HG03439 (cell line): Measurements from ENCODE around the gene FHIT.
"Not testable (repeated sequence)": the region's sequence is repeated elsewhere in the genome, so short reads cannot be mapped to it uniquely, and the experiment has no call there.

ENCODE experiments used
- ATAC-seq: cut with Tn5 transposase; IDR thresholded peaks from one replicate; pipeline ENCODE4 v1.9.1; 2021; ENCODE audit warnings: mild to moderate bottlenecking, moderate library complexity; ENCODE audit not compliant: unreplicated experiment

FHIT gene

GRCh38 chr3:60742606-60743145, 508.6 kb downstream of the FHIT start:
- no peak for ATAC-seq

- ATAC-seq = no peak
Measured at GRCh38 chr3:60737633-60738399, 513.4 kb downstream of the FHIT start.

- ATAC-seq = no peak
Measured at GRCh38 chr3:60730371-60730770, 520.9 kb downstream of the FHIT start.

GRCh38 chr3:60729056-60729455, 522.2 kb downstream of the FHIT start:
- no peak for ATAC-seq

- no peak for ATAC-seq
Measured at GRCh38 chr3:60728006-60728405, 523.2 kb downstream of the FHIT start.

GRCh38 chr3:60720736-60721135, 530.5 kb downstream of the FHIT start:
- ATAC-seq = no peak

- ATAC-seq = no peak
Measured at GRCh38 chr3:60716573-60716972, 534.7 kb downstream of the FHIT start.

GRCh38 chr3:60708191-60708975, 542.9 kb downstream of the FHIT start:
- no peak for ATAC-seq

- ATAC-seq = no peak
Measured at GRCh38 chr3:60707452-60708020, 543.7 kb downstream of the FHIT start.

- ATAC-seq = no peak
Measured at GRCh38 chr3:60703956-60704736, 547.1 kb downstream of the FHIT start.

GRCh38 chr3:60703008-60703407, 548.2 kb downstream of the FHIT start:
- no peak for ATAC-seq

GRCh38 chr3:60698117-60698516, 553.1 kb downstream of the FHIT start:
- no peak for ATAC-seq

- ATAC-seq = no peak
Measured at GRCh38 chr3:60697132-60697531, 554.1 kb downstream of the FHIT start.

- no peak for ATAC-seq
Measured at GRCh38 chr3:60696428-60697125, 554.7 kb downstream of the FHIT start.

- no peak for ATAC-seq
Measured at GRCh38 chr3:60675424-60675823, 575.8 kb downstream of the FHIT start.

- no peak for ATAC-seq
Measured at GRCh38 chr3:60674870-60675269, 576.4 kb downstream of the FHIT start.

- no peak for ATAC-seq
Measured at GRCh38 chr3:60673123-60673522, 578.1 kb downstream of the FHIT start.

GRCh38 chr3:60672337-60672736, 578.9 kb downstream of the FHIT start:
- ATAC-seq = not testable (repeated sequence)

GRCh38 chr3:60669636-60670035, 581.6 kb downstream of the FHIT start:
- no peak for ATAC-seq

GRCh38 chr3:60660026-60660425, 591.2 kb downstream of the FHIT start:
- no peak for ATAC-seq
